Measurements from ENCODE around the gene FAF1.
A peak's percentile ranks its signal among the peaks of the same experiment; 100 is the strongest.
"Not testable (repeated sequence)": the region's sequence is repeated elsewhere in the genome, so short reads cannot be mapped to it uniquely, and the experiment has no call there.

Gene FAF1

DNA sequence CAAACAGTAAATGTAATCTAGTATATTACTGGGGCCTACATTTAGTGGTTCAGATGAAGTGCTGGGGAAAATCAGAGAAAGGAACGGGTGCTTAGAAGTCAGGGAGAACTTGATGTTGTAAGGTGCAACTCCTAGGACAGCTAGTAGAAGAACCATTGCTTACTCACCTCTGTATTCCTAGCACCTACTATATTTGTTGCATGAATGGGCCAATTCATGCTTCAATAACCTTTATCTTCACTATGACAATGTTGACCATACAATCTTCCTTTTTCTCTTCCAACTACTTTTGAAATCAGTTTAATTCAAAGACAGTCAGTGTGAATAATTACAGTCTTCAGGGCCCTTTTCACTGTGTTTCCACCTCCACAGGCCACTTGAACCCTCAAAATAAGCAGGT lies 411.8 kb downstream of the FAF1 start:
- no peaks in the 10 kb centered on the region for H3K27me3 ChIP-seq (ENCODE audit: insufficient read depth, low read length)
- no CpG with 5 or more reads among the region's 1 CpG for WGBS
- H3K9me3 ChIP-seq (ENCODE audit: insufficient read depth, low read depth, low read length) = no peaks in the 10 kb centered on the region
- no peaks in the 10 kb centered on the region for H3K36me3 ChIP-seq (ENCODE audit: insufficient read depth, low read length)
- H3K9ac ChIP-seq (ENCODE audit: low read depth, low read length) = no peak overlapping the region
- no peak overlapping the region for H3K4me3 ChIP-seq (ENCODE audit: low read length)
- no peaks in the 10 kb centered on the region for H3K4me1 ChIP-seq (ENCODE audit: insufficient read depth, low read length)
- H3K27ac ChIP-seq (ENCODE audit: low read depth, low read length) = no peak overlapping the region

DNA sequence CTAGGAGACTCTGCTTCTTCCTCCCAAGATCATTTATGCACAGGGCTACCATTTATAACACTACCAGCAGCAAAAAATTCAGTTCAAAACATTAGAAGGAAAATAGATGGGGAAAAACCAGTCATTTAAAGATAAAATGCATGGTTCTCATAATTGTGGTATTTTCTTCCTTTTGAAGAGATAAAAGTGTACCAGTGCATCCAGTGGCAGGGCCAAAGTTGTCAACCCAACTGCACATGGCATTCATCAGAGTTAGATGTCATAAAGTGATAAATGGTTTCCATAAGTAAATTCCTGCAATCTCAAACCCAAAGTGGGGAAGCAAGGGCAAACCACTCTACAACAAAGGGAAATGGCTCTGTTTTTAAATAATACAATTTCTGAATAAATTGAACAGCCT lies 417.7 kb downstream of the FAF1 start:
- Histone ChIP-seq H3K27ac (ENCODE audit: low read depth, low read length) (no peak overlapping the region), H3K36me3 (ENCODE audit: insufficient read depth, low read length) (no peaks in the 10 kb centered on the region), H3K4me1 (ENCODE audit: insufficient read depth, low read length) (no peaks in the 10 kb centered on the region), H3K9ac (ENCODE audit: low read depth, low read length) (no peak overlapping the region), H3K9me3 (ENCODE audit: insufficient read depth, low read depth, low read length) (no peaks in the 10 kb centered on the region), H3K4me3 (ENCODE audit: low read length) (no peak overlapping the region), H3K27me3 (ENCODE audit: insufficient read depth, low read length) (no peaks in the 10 kb centered on the region)

- no peak overlapping the region for H3K9ac ChIP-seq (ENCODE audit: low read depth, low read length)
- H3K4me1 ChIP-seq (ENCODE audit: insufficient read depth, low read length) = no peaks in the 10 kb centered on the region
- WGBS = no CpG with 5 or more reads among the region's 1 CpG
- H3K4me3 ChIP-seq (ENCODE audit: low read length) = no peak overlapping the region
- no peaks in the 10 kb centered on the region for H3K27me3 ChIP-seq (ENCODE audit: insufficient read depth, low read length)
- no peaks in the 10 kb centered on the region for H3K9me3 ChIP-seq (ENCODE audit: insufficient read depth, low read depth, low read length)
- no peaks in the 10 kb centered on the region for H3K36me3 ChIP-seq (ENCODE audit: insufficient read depth, low read length)
- H3K27ac ChIP-seq (ENCODE audit: low read depth, low read length) = no peak overlapping the region
Observed at GRCh38 chr1:50538476-50538875, 421.6 kb downstream of the FAF1 start.

- Histone ChIP-seq H3K27ac (ENCODE audit: low read depth, low read length) (peak overlapping the region; percentile 43; the same call in 1 of the 2 replicates), H3K27me3 (ENCODE audit: insufficient read depth, low read length) (no peaks in the 10 kb centered on the region), H3K9ac (ENCODE audit: low read depth, low read length) (no peak overlapping the region), H3K4me3 (ENCODE audit: low read length) (no peak overlapping the region), H3K36me3 (ENCODE audit: insufficient read depth, low read length) (no peaks in the 10 kb centered on the region), H3K4me1 (ENCODE audit: insufficient read depth, low read length) (peaks cover 21% of the 10 kb centered on the region; the same call in 1 of the 2 replicates), H3K9me3 (ENCODE audit: insufficient read depth, low read depth, low read length) (no peaks in the 10 kb centered on the region)
- no CpG with 5 or more reads among the region's 1 CpG for WGBS
Observed at GRCh38 chr1:50531601-50532000, 428.5 kb downstream of the FAF1 start.

GRCh38 chr1:50531027-50531426 lies 429.0 kb downstream of the FAF1 start:
- Histone ChIP-seq H3K36me3 (ENCODE audit: insufficient read depth, low read length) (no peaks in the 10 kb centered on the region), H3K9ac (ENCODE audit: low read depth, low read length) (no peak overlapping the region), H3K27me3 (ENCODE audit: insufficient read depth, low read length) (no peaks in the 10 kb centered on the region), H3K4me3 (ENCODE audit: low read length) (no peak overlapping the region), H3K9me3 (ENCODE audit: insufficient read depth, low read depth, low read length) (no peaks in the 10 kb centered on the region), H3K4me1 (ENCODE audit: insufficient read depth, low read length) (peaks cover 21% of the 10 kb centered on the region; the same call in 1 of the 2 replicates), H3K27ac (ENCODE audit: low read depth, low read length) (peak overlapping the region; percentile 43)
- 90% methylated on average over 2 of the region's 2 CpGs for WGBS

- Histone ChIP-seq H3K9ac (ENCODE audit: low read depth, low read length) (no peak overlapping the region), H3K9me3 (ENCODE audit: insufficient read depth, low read depth, low read length) (no peaks in the 10 kb centered on the region), H3K36me3 (ENCODE audit: insufficient read depth, low read length) (no peaks in the 10 kb centered on the region), H3K27ac (ENCODE audit: low read depth, low read length) (no peak overlapping the region), H3K27me3 (ENCODE audit: insufficient read depth, low read length) (no peaks in the 10 kb centered on the region), H3K4me3 (ENCODE audit: low read length) (no peak overlapping the region), H3K4me1 (ENCODE audit: insufficient read depth, low read length) (peaks cover 21% of the 10 kb centered on the region; the same call in 1 of the 2 replicates)
Observed at GRCh38 chr1:50529510-50529909, 430.6 kb downstream of the FAF1 start.

- not testable (repeated sequence) for H3K9ac ChIP-seq (ENCODE audit: low read depth, low read length); H3K27me3 ChIP-seq (ENCODE audit: insufficient read depth, low read length); H3K36me3 ChIP-seq (ENCODE audit: insufficient read depth, low read length); H3K27ac ChIP-seq (ENCODE audit: low read depth, low read length); H3K4me3 ChIP-seq (ENCODE audit: low read length); H3K9me3 ChIP-seq (ENCODE audit: insufficient read depth, low read depth, low read length)
- WGBS = 100% methylated on average over 3 of the region's 3 CpGs
- H3K4me1 ChIP-seq (ENCODE audit: insufficient read depth, low read length) = peaks cover 21% of the 10 kb centered on the region; the same call in 1 of the 2 replicates
Observed at GRCh38 chr1:50527987-50528320, 432.1 kb downstream of the FAF1 start.

- Histone ChIP-seq H3K9ac (ENCODE audit: low read depth, low read length) (no peak overlapping the region), H3K36me3 (ENCODE audit: insufficient read depth, low read length) (no peaks in the 10 kb centered on the region), H3K9me3 (ENCODE audit: insufficient read depth, low read depth, low read length) (no peaks in the 10 kb centered on the region; the same call in 1 of the 2 replicates), H3K4me3 (ENCODE audit: low read length) (no peak overlapping the region), H3K27me3 (ENCODE audit: insufficient read depth, low read length) (no peaks in the 10 kb centered on the region), H3K27ac (ENCODE audit: low read depth, low read length) (no peak overlapping the region), H3K4me1 (ENCODE audit: insufficient read depth, low read length) (peaks cover 21% of the 10 kb centered on the region; the same call in 1 of the 2 replicates)
- WGBS = 81% methylated on average over 3 of the region's 3 CpGs
Observed at GRCh38 chr1:50527249-50527986, 432.6 kb downstream of the FAF1 start.

- no peaks in the 10 kb centered on the region; the same call in 1 of the 2 replicates for H3K9me3 ChIP-seq (ENCODE audit: insufficient read depth, low read depth, low read length)
- WGBS = 92% methylated on average over 1 of the region's 1 CpG
- no peaks in the 10 kb centered on the region for H3K27me3 ChIP-seq (ENCODE audit: insufficient read depth, low read length)
- no peaks in the 10 kb centered on the region for H3K36me3 ChIP-seq (ENCODE audit: insufficient read depth, low read length)
- H3K4me3 ChIP-seq (ENCODE audit: low read length) = no peak overlapping the region
- H3K9ac ChIP-seq (ENCODE audit: low read depth, low read length) = no peak overlapping the region
- H3K27ac ChIP-seq (ENCODE audit: low read depth, low read length) = no peak overlapping the region
- H3K4me1 ChIP-seq (ENCODE audit: insufficient read depth, low read length) = peaks cover 19% of the 10 kb centered on the region; the same call in 1 of the 2 replicates
Observed at GRCh38 chr1:50526431-50526830, 433.6 kb downstream of the FAF1 start.

- no peak overlapping the region for H3K27ac ChIP-seq (ENCODE audit: low read depth, low read length)
- H3K27me3 ChIP-seq (ENCODE audit: insufficient read depth, low read length) = no peaks in the 10 kb centered on the region
- H3K9me3 ChIP-seq (ENCODE audit: insufficient read depth, low read depth, low read length) = no peaks in the 10 kb centered on the region; the same call in 1 of the 2 replicates
- no peaks in the 10 kb centered on the region for H3K4me1 ChIP-seq (ENCODE audit: insufficient read depth, low read length)
- 96% methylated on average over 1 of the region's 3 CpGs for WGBS
- no peak overlapping the region for H3K9ac ChIP-seq (ENCODE audit: low read depth, low read length)
- H3K4me3 ChIP-seq (ENCODE audit: low read length) = no peak overlapping the region
- H3K36me3 ChIP-seq (ENCODE audit: insufficient read depth, low read length) = no peaks in the 10 kb centered on the region
Observed at GRCh38 chr1:50523548-50523947, 436.5 kb downstream of the FAF1 start.

DNA sequence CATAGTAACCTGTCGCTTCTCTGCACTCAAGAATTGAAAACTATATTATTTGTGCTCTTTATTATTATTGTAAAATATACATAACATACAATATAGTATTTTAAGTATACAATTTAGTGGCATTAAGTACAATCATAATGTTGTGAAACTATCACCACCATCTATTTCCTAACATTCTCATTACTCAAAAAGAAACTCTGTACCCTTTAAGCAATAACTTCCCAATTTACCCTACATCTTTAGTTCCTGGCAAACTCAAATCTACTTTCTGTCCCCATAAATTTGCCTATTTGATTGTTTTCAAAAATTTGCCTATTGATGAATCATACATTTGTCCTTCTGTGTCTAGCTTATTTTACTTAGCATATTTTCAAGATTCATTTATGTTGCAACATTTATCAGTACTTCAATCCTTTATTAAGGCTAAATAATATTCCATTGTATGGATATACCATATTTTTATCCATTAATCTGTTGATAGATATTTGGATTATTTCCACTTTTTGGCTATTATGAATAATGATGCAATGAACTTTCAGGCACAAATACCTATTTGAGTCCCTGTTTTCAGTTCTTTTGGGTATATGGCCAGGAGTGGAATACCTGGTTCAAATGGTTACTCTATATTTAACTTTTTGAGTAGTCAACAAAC lies 437.2 kb downstream of the FAF1 start:
- no peak overlapping the region for H3K4me3 ChIP-seq (ENCODE audit: low read length)
- no peak overlapping the region for H3K9ac ChIP-seq (ENCODE audit: low read depth, low read length)
- H3K9me3 ChIP-seq (ENCODE audit: insufficient read depth, low read depth, low read length) = no peaks in the 10 kb centered on the region; the same call in 1 of the 2 replicates
- no peaks in the 10 kb centered on the region for H3K4me1 ChIP-seq (ENCODE audit: insufficient read depth, low read length)
- no peaks in the 10 kb centered on the region for H3K27me3 ChIP-seq (ENCODE audit: insufficient read depth, low read length)
- WGBS = no CpG with 5 or more reads among the region's 1 CpG
- no peak overlapping the region for H3K27ac ChIP-seq (ENCODE audit: low read depth, low read length)
- no peaks in the 10 kb centered on the region for H3K36me3 ChIP-seq (ENCODE audit: insufficient read depth, low read length)
